Cardiac muscle cell (in vitro differentiated cells and primary cell): Measurements from ENCODE around the gene PRDX2. TPM values are rescaled to one million over a fixed set of nuclear protein-coding genes. Genes with fewer than 3 reads are reported as not detected.

Source experiments
- DNase-seq, 2 donors: peaks; one replicate each; pipeline versions ENCODE4 v3.0.0 to v3.0.0-alpha.2; 2010 to 2017; ENCODE audit warnings: low read depth in 1 of 2, low spot score in 1 of 2
- H3K27ac ChIP-seq: fragments of 200-600 bp; sonication (generic); 2 replicates; pipeline ENCODE4 v1.5.1; 2016
- H3K27me3 ChIP-seq: fragments of 200-600 bp; sonication (generic); 2 replicates; pipeline ENCODE4 v1.6.0; 2016; ENCODE audit warnings: control low read depth
- H3K36me3 ChIP-seq: fragments of 200-600 bp; sonication (generic); 2 replicates; pipeline ENCODE4 v1.5.1; 2016; ENCODE audit warnings: control low read depth
- H3K4me1 ChIP-seq: fragments of 200-600 bp; sonication (generic); 2 replicates; pipeline ENCODE4 v1.8.1; 2017; ENCODE audit warnings: low read depth, mild to moderate bottlenecking, mixed run types
- H3K4me3 ChIP-seq: fragments of 200-600 bp; sonication (generic); 2 replicates; pipeline ENCODE4 v1.5.1; 2016; ENCODE audit warnings: mild to moderate bottlenecking
- H3K9me3 ChIP-seq: fragments of 200-600 bp; sonication (generic); 2 replicates; pipeline ENCODE4 v1.5.1; 2017; ENCODE audit warnings: low read depth, mild to moderate bottlenecking, control low read depth
- polyA plus RNA-seq: library from polyadenylated mRNA; unstranded; fragments of >200 nt; fragmentation: Nextera tagmentation; extraction: Ambion mirVana; gene quantifications from 2 replicates; pipeline ENCODE4 v1.2.1, GENCODE V29; 2016
- total RNA-seq: library from RNA; depleted of rRNA; stranded (reverse); fragments of >200 nt; gene quantifications from 2 replicates; pipeline ENCODE4 v1.2.3, GENCODE V29; 2016
- TF ChIP-seq, protein P1 (sequence below): IDR thresholded peaks from 2 replicates; pipeline ENCODE4 v1.5.1; 2012; ENCODE audit warnings: low read depth, mild to moderate bottlenecking, low read length

Gene PRDX2
- total and polyA plus RNA-seq, 2 experiments from 2014 or later, result 1,316 to 1,719 TPM

- Histone ChIP-seq H3K27me3 (no peaks in the 10 kb centered on the region), H3K4me1 (peaks cover 24% of the 10 kb centered on the region), H3K9me3 (no peaks in the 10 kb centered on the region), H3K4me3 (peak overlapping the region; percentile 39), H3K36me3 (no peaks in the 10 kb centered on the region), H3K27ac (no peak overlapping the region)
- no peak for DNase-seq
- TF ChIP-seq, protein P1, sequence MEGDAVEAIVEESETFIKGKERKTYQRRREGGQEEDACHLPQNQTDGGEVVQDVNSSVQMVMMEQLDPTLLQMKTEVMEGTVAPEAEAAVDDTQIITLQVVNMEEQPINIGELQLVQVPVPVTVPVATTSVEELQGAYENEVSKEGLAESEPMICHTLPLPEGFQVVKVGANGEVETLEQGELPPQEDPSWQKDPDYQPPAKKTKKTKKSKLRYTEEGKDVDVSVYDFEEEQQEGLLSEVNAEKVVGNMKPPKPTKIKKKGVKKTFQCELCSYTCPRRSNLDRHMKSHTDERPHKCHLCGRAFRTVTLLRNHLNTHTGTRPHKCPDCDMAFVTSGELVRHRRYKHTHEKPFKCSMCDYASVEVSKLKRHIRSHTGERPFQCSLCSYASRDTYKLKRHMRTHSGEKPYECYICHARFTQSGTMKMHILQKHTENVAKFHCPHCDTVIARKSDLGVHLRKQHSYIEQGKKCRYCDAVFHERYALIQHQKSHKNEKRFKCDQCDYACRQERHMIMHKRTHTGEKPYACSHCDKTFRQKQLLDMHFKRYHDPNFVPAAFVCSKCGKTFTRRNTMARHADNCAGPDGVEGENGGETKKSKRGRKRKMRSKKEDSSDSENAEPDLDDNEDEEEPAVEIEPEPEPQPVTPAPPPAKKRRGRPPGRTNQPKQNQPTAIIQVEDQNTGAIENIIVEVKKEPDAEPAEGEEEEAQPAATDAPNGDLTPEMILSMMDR, result no peak
Observed at GRCh38 chr19:12782174-12782423, 19.5 kb downstream of the PRDX2 start.

- no peaks in the 10 kb centered on the region for H3K9me3 ChIP-seq
- peak; percentile 58 to 96 for DNase-seq
- no peaks in the 10 kb centered on the region for H3K36me3 ChIP-seq
- H3K4me1 ChIP-seq, result peaks cover 15% of the 10 kb centered on the region
- peak overlapping the region; percentile 7 for H3K27ac ChIP-seq
- H3K4me3 ChIP-seq, result no peak overlapping the region
- TF ChIP-seq, protein P1, result no peak
- no peaks in the 10 kb centered on the region for H3K27me3 ChIP-seq
Observed at GRCh38 chr19:12779162-12779993, 22.2 kb downstream of the PRDX2 start.

- no peak for DNase-seq
- Histone ChIP-seq H3K4me1 (peaks cover 10% of the 10 kb centered on the region), H3K9me3 (no peaks in the 10 kb centered on the region), H3K27ac (peak overlapping the region; percentile 7), H3K27me3 (no peaks in the 10 kb centered on the region), H3K36me3 (no peaks in the 10 kb centered on the region), H3K4me3 (no peak overlapping the region)
- TF ChIP-seq, protein P1, result no peak
Observed at GRCh38 chr19:12778905-12779161, 22.8 kb downstream of the PRDX2 start.

GRCh38 chr19:12778017-12778904, 23.3 kb downstream of the PRDX2 start:
- H3K4me3 ChIP-seq, result peak overlapping the region; percentile 33
- peak overlapping the region; percentile 32 for H3K27ac ChIP-seq
- no peaks in the 10 kb centered on the region for H3K27me3 ChIP-seq
- H3K36me3 ChIP-seq, result no peaks in the 10 kb centered on the region
- peak; percentile 73 to 93 for DNase-seq
- TF ChIP-seq, protein P1, result no peak
- H3K9me3 ChIP-seq, result no peaks in the 10 kb centered on the region
- peaks cover 5% of the 10 kb centered on the region for H3K4me1 ChIP-seq

GRCh38 chr19:12777217-12778016, 24.2 kb downstream of the PRDX2 start:
- peak overlapping the region; percentile 33 for H3K4me3 ChIP-seq
- H3K27me3 ChIP-seq, result no peaks in the 10 kb centered on the region
- H3K9me3 ChIP-seq, result no peaks in the 10 kb centered on the region
- H3K27ac ChIP-seq, result no peak overlapping the region
- TF ChIP-seq, protein P1, result peak; percentile 92
- no peaks in the 10 kb centered on the region for H3K4me1 ChIP-seq
- DNase-seq, result peak; percentile 83 to 84
- no peaks in the 10 kb centered on the region for H3K36me3 ChIP-seq
